Measurements from ENCODE around the gene IDH3B.

- TF ChIP-seq CTCF (IDR thresholded peaks at IDR 0.05; ENCODE audit: poor library complexity) (no peak), EZH2 (IDR thresholded peaks at IDR 0.05; ENCODE audit: borderline replicate concordance) (no peak), EZH2phosphoT487 (IDR thresholded peaks at IDR 0.05; ENCODE audit: low read depth, severe bottlenecking, unreplicated experiment) (no peak)
Observed at GRCh38 chr20:2612073-2612472, 51.9 kb downstream of the IDH3B start.

Measured in hepatocyte (in vitro differentiated cells).